Fibroblast of villous mesenchyme (primary cell): ENCODE data around the gene QRICH1. TPM values are rescaled to one million over a fixed set of nuclear protein-coding genes. Genes with fewer than 3 reads are reported as not detected.

Source experiments
- DNase-seq: peaks from one replicate; pipeline ENCODE4 v3.0.0-alpha.2; 2010; ENCODE audit warnings: low read depth
- H3K4me3 ChIP-seq: 2 replicates; pipeline ENCODE4 v1.5.1; 2011; ENCODE audit warnings: low read depth, mild to moderate bottlenecking, low read length
- total RNA-seq: library from RNA; depleted of rRNA; stranded (reverse); fragments of >200 nt; gene quantifications from 2 replicates; pipeline ENCODE4 v1.2.3, GENCODE V29; 2012
- TF ChIP-seq, protein P1 (sequence below): IDR thresholded peaks from 2 replicates; pipeline ENCODE4 v1.5.1; 2012; ENCODE audit warnings: low read depth, mild to moderate bottlenecking, low read length; ENCODE audit not compliant: insufficient read depth

QRICH1 gene
- total RNA-seq, 1 donor = 188 TPM

DNA sequence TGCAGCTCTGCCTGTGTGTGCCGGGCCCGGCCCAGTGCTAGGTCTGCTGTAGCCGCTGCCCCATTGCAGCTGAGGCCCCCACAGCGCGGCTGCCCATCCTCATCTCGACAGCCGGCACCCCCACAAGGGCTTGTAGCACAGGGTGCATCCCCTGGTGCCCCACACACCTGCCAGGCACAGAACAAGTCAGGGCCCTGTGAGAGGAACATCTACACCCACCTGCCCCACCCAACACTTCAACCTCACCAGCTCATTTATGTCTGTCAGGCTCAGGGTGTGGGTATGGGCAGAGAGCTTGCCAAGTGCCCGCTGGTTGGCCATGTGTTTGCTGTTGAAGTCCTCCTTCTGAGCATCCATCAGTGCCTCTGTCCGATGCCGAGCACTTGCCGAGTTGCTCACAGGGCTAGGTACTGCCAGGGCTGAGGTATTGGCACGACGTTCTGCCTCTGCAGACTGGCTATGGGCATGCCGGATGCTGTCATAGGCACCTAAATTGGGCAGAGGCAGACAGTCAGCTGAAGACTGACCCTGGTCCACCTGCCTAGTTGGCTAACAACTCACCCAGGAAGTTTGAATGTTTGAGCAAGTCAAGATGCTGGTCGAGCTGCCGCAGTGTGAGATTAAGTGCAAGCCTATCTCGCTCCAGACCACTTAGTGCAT lies 29.1 kb upstream of the QRICH1 start:
- H3K4me3 ChIP-seq = no peak overlapping the region
- TF ChIP-seq, protein P1, sequence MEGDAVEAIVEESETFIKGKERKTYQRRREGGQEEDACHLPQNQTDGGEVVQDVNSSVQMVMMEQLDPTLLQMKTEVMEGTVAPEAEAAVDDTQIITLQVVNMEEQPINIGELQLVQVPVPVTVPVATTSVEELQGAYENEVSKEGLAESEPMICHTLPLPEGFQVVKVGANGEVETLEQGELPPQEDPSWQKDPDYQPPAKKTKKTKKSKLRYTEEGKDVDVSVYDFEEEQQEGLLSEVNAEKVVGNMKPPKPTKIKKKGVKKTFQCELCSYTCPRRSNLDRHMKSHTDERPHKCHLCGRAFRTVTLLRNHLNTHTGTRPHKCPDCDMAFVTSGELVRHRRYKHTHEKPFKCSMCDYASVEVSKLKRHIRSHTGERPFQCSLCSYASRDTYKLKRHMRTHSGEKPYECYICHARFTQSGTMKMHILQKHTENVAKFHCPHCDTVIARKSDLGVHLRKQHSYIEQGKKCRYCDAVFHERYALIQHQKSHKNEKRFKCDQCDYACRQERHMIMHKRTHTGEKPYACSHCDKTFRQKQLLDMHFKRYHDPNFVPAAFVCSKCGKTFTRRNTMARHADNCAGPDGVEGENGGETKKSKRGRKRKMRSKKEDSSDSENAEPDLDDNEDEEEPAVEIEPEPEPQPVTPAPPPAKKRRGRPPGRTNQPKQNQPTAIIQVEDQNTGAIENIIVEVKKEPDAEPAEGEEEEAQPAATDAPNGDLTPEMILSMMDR = no peak
- no peak for DNase-seq

DNA sequence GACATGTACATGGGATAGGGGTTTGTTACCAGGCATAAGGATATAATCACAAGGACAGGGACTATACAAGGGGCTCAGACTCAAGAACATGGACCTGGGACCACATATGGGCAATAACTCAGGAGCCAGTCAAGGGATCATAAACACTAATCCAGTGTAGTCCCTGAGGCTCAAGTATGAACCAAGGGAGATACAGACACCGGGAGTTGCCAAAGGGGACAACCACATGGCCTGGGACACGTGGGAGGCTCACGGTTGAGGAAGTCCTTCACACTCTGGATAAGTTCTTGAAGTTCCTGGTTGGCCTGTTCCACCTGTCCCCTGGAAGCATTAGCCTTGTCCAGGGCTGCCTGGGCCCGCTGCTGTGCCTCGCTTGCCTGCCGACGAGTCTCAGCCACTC lies 28.6 kb upstream of the QRICH1 start:
- TF ChIP-seq, protein P1 = no peak
- DNase-seq = no peak
- no peak overlapping the region for H3K4me3 ChIP-seq

DNA sequence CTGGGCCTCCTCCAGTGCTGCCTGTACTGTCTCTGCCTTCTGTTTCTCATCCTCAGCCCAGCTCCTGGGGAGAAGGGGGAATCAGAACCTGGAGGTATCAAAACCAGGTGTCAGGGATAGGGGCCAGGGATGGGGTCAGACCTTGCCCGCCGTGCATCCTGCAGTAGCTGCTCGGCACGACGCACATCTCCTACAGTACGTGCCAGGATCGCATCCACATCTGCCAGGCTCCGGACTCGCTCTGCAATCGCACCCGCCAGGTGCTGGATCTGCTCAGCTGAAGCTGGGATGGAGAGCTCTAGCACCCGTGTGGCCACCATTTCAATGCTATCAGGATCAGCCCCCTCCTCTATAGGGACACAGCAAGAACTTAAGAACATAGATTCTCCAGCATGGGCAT lies 28.2 kb upstream of the QRICH1 start:
- TF ChIP-seq, protein P1 = no peak
- no peak for DNase-seq
- no peak overlapping the region for H3K4me3 ChIP-seq

DNA sequence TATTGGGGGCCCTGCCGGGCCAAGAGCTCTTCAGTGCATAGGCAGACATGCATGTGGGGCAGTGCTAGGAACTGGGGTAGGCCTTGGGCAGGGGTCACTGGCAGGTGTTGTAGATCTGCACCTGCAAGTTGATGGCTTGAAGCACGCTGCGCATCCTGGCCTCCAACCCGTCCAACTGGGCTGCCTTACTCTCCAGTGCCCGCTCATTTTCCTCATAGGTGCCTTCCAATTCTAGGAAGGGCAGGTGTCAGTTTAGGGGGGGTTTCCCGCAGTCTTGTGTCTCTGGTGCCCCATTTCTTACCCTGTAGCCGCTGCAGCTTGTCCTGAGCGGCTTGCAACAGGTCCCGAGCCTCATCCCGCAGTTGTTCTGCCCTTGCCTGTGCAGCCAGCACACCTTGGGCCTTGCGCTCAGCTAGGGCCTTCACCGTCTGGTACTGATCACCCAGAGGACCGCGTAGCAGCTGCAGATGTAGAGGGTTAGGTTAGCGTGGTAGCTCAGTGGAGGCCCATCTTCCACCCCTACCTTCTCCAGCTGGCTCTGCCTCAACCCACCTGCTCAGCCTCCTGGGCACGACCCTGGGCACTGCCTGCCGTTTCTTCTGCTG lies 27.4 kb upstream of the QRICH1 start:
- H3K4me3 ChIP-seq = peak overlapping the region; percentile 94
- TF ChIP-seq, protein P1 = no peak
- no peak for DNase-seq

DNA sequence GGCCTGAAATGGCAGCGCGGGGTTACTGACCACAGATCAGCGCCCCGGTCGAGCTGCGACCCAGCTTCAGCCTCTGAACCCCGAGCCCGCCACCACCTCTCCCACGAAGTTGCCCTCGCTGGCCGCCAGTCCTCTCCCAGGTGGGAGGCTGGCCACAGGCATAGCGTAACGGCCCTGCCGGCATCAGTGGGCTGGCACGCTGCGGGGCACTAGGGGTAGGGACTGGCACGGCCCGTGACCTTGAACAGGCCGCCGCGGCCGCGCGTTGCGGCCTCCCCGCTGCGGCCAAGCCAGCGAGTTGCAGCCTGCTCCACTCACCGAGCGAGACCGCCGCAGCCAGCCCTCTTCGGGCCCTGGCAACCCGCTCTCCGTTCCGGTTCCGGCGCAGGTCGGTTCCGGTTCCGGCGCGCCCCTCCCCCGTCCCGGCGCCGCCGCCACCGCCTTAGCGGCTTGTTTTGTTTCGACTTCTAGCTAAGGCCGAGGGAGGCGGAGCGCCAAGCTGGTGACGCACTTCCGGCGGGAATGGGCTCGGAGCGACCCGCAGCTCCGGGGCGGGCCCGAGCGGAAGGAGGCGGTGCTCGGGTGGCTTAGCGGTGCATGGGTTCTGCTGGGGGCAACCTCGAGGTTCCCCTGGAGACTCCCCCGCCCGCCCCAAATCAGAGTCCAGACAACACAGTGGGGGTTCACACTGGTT lies 26.7 kb upstream of the QRICH1 start, which contains the start of gene USP19:
TSS of gene USP19 (minus strand) at position 386 of the 694 bp plus-strand sequence. CDS start 1,678 bp downstream, outside the sequence.
- TF ChIP-seq, protein P1 = no peak
- peak; percentile 95 for DNase-seq

DNA sequence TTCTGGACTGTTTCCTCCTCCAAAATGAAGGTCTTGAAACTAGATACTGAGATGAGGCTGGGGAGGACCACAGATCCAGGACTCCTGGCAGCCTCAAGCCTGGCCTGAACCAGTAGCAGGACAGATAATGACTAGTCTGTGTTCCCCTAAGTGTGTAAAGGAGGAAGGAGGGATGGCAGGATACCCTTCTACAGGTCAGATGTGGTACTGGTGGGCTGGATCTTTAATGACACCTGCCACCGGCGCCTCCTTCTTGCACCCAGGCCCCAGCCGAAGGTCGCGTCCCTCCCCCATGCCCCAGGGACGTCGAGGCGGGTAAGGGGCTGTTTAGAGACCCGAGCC lies 26.2 kb upstream of the QRICH1 start:
- no peak for DNase-seq
- TF ChIP-seq, protein P1 = no peak
- H3K4me3 ChIP-seq = peak overlapping the region; percentile 94

More for the DNA sequence above, 26.7 kb upstream of the QRICH1 start, which contains the start of gene USP19:
- peak within 1 kb of the TSS; percentile 94 for H3K4me3 ChIP-seq
